Measurements from ENCODE around the gene KYAT1. TPM values are rescaled to one million over a fixed set of nuclear protein-coding genes. Genes with fewer than 3 reads are reported as not detected.
A peak's percentile ranks its signal among the peaks of the same experiment; 100 is the strongest.

Gene KYAT1
- total and polyA plus RNA-seq, 2 of the 13 experiments (the other 11 are each of a cell fraction or from before 2014, with no cell fraction given) = 9.2 to 46.5 TPM

DNA sequence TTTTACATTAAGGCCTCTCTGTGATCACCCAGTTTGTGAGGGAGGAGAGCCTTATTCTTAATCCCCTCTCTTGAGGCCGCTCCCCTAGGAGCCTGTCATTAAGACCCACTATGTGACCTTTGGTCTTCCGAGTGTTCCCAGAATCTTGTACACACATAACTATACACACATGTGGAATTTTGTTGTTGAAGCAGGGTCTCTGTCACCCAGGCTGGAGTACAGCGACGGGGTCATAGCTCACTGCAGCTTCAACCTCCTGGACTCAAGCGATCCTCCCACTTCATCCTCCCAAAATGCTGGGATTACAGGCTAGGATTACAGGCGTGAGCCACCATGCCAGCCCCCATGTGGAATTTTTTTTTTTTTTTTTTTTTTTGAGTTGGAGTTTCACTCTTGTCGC, 24.2 kb upstream of the KYAT1 start (continued):
- no peak for TF ChIP-seq GMEB1 (CRISPR knock-in tag; IDR thresholded peaks at IDR 0.05; ENCODE audit: borderline replicate concordance)
- TF ChIP-seq, protein P1, sequence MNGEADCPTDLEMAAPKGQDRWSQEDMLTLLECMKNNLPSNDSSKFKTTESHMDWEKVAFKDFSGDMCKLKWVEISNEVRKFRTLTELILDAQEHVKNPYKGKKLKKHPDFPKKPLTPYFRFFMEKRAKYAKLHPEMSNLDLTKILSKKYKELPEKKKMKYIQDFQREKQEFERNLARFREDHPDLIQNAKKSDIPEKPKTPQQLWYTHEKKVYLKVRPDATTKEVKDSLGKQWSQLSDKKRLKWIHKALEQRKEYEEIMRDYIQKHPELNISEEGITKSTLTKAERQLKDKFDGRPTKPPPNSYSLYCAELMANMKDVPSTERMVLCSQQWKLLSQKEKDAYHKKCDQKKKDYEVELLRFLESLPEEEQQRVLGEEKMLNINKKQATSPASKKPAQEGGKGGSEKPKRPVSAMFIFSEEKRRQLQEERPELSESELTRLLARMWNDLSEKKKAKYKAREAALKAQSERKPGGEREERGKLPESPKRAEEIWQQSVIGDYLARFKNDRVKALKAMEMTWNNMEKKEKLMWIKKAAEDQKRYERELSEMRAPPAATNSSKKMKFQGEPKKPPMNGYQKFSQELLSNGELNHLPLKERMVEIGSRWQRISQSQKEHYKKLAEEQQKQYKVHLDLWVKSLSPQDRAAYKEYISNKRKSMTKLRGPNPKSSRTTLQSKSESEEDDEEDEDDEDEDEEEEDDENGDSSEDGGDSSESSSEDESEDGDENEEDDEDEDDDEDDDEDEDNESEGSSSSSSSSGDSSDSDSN (CRISPR knock-in tag; IDR thresholded peaks at IDR 0.05) = no peak
- no peak for TF ChIP-seq GLMP (CRISPR knock-in tag; IDR thresholded peaks at IDR 0.05; ENCODE audit: borderline replicate concordance)
- no peak for TF ChIP-seq SMC3 (IDR thresholded peaks at IDR 0.05; ENCODE audit: low read length)
- TF ChIP-seq NPAS2 (CRISPR knock-in tag; IDR thresholded peaks at IDR 0.05; ENCODE audit: borderline replicate concordance) = no peak
- no peak for TF ChIP-seq ZNF724P (CRISPR knock-in tag; IDR thresholded peaks at IDR 0.05; ENCODE audit: borderline replicate concordance)
- no peak for TF ChIP-seq GTF2F1 (IDR thresholded peaks at IDR 0.05; ENCODE audit: low read length)
- no peak for TF ChIP-seq CBX1 (IDR thresholded peaks at IDR 0.05; ENCODE audit: low read depth)
- TF ChIP-seq NFIC (IDR thresholded peaks at IDR 0.05; ENCODE audit: low read length) = no peak
- TF ChIP-seq ATF6 (CRISPR knock-in tag; conservative IDR thresholded peaks at IDR 0.05) = no peak
- TF ChIP-seq ARID2 (CRISPR knock-in tag; IDR thresholded peaks at IDR 0.05; ENCODE audit: borderline replicate concordance) = no peak
- TF ChIP-seq ZUFSP (CRISPR knock-in tag; IDR thresholded peaks at IDR 0.05; ENCODE audit: borderline replicate concordance) = no peak
- TF ChIP-seq, protein P2, sequence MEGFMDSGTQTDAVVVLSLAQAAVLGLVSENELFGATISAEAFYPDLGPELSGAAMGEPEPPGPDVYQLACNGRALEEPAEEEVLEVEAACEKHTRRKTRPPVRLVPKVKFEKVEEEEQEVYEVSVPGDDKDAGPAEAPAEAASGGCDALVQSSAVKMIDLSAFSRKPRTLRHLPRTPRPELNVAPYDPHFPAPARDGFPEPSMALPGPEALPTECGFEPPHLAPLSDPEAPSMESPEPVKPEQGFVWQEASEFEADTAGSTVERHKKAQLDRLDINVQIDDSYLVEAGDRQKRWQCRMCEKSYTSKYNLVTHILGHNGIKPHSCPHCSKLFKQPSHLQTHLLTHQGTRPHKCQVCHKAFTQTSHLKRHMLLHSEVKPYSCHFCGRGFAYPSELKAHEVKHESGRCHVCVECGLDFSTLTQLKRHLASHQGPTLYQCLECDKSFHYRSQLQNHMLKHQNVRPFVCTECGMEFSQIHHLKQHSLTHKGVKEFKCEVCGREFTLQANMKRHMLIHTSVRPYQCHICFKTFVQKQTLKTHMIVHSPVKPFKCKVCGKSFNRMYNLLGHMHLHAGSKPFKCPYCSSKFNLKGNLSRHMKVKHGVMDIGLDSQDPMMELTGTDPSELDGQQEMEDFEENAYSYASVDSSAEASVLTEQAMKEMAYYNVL (CRISPR knock-in tag; IDR thresholded peaks at IDR 0.05; ENCODE audit: borderline replicate concordance) = no peak
- no peak for TF ChIP-seq NFATC3 (CRISPR knock-in tag; IDR thresholded peaks at IDR 0.05)
- TF ChIP-seq ZNF577 (CRISPR knock-in tag; IDR thresholded peaks at IDR 0.05; ENCODE audit: borderline replicate concordance, low read depth) = no peak
- no peak for TF ChIP-seq RAD21 (CRISPR knock-in tag; IDR thresholded peaks at IDR 0.05)
- TF ChIP-seq TEAD3 (CRISPR knock-in tag; optimal IDR thresholded peaks at IDR 0.05; ENCODE audit: borderline replicate concordance) = peak; percentile 63
- TF ChIP-seq ZNF138 (CRISPR knock-in tag; IDR thresholded peaks at IDR 0.05; ENCODE audit: low read depth) = no peak
- TF ChIP-seq JUNB (CRISPR knock-in tag; IDR thresholded peaks at IDR 0.05; ENCODE audit: borderline replicate concordance) = no peak
- TF ChIP-seq ZNF614 (CRISPR knock-in tag; IDR thresholded peaks at IDR 0.05; ENCODE audit: borderline replicate concordance) = no peak
